Stimulated activated memory B cell treated with anti-CD40 and anti-IgM and Interleukin-4, amounts not matched to agents 10 μg/mL and 1 μg/mL and 100 μg/mL, for 72 hours (primary cell): ENCODE data around the gene CLIP2.
"Not testable (repeated sequence)": the region's sequence is repeated elsewhere in the genome, so short reads cannot be mapped to it uniquely, and the experiment has no call there.

Source experiments
- ATAC-seq: fragments of 150-1000 bp; cut with Tn5 transposase; 2 replicates; pipeline ENCODE4 v1.10.0; 2021
- H3K27ac Mint-ChIP-seq: one replicate; pipeline ENCODE4 v1.8.0; 2022; ENCODE audit warnings: mild to moderate bottlenecking, mixed read lengths
- H3K27me3 Mint-ChIP-seq: one replicate; pipeline ENCODE4 v1.8.0; 2022; ENCODE audit warnings: mixed read lengths
- H3K36me3 Mint-ChIP-seq: one replicate; pipeline ENCODE4 v1.8.0; 2022; ENCODE audit warnings: mixed read lengths
- H3K4me1 Mint-ChIP-seq: one replicate; pipeline ENCODE4 v1.8.0; 2022; ENCODE audit warnings: mixed read lengths
- H3K4me3 Mint-ChIP-seq: one replicate; pipeline ENCODE4 v1.8.0; 2022; ENCODE audit warnings: mild to moderate bottlenecking, moderate library complexity, mixed read lengths
- H3K9me3 Mint-ChIP-seq: one replicate; pipeline ENCODE4 v1.8.0; 2022; ENCODE audit warnings: mixed read lengths

CLIP2 gene

DNA sequence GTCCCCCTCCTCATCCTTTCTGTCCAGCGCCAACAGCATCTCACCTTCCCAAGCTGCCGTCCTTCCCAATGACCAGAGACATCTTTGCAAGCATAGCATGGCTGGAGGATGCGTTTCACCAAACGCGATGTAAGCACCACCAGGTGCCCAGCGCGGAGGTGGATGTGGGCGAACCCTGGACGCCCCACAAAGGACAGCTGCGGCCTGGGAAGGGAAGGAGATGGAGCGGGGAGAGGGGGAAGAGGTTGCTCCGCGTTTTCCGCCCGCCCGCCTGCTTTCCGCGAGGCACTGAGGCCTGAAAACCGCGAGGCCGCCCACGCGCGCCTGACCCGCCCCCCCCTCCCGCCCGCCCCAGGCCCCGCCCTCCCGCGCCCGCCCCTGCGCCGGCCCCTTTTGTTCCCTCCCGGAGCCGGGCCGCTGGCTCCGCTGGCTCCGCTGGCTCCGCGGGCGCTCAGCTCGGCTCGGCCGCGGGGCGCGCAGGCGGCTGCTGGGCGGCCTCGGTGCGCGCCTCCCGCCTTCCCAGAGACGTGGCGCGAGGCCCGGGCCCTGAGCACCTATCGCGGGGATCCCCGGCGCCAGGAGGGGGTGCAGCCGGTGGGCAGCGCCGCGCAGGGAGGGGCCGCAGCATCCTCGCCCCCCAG is at the start of gene CLIP2:
Gene CLIP2, plus strand, starts transcription at position 390 of the 641 bp plus-strand sequence. CDS start 28,140 bp downstream, outside the sequence.
- Mint-ChIP-seq H3K4me1 (peaks cover 83% of the 10 kb centered on the region), H3K27me3 (no peaks in the 10 kb centered on the region), H3K36me3 (no peaks in the 10 kb centered on the region), H3K4me3 (peak within 1 kb of the TSS; percentile 95), H3K27ac (peak within 1 kb of the TSS; percentile 83), H3K9me3 (no peaks in the 10 kb centered on the region)
- ATAC-seq = peak; percentile 75

DNA sequence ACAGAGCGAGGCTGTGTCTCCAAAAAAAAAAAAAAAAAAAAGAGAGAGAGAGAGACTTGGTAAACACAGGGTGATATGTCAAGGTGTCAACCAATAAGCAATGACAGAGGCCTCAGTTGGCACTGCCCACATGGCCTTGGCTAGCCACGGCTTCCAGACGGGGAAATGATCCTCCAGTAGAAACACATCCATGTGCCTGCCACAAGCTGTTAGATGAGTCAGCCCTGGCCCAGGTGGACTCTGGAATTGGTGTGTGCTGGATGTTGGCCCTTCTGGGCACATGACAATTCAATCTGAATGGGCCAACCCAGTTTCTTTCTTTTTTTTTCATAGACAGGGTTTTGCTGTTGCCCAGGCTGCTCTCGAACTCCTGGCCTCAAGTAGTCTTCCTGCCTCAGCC is 48.7 kb upstream of the CLIP2 start:
- H3K4me1 Mint-ChIP-seq = peaks cover 37% of the 10 kb centered on the region

DNA sequence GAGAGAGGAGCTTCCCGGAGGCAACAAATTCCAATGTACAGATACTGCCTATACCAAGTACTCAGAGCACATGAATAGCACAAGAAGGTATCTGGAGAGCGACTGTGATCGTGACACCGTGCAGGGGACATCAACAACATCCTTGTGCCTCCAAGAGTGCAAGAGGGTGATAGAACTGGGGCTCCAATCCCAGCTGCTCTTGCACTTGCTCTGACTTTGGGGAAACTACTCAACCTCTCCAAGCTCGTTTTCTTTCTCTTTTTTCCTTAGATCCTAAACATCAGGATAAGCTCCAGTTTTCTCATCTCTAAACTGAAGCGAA is 47.1 kb upstream of the CLIP2 start:
- no peaks in the 10 kb centered on the region for H3K9me3 Mint-ChIP-seq
- H3K4me1 Mint-ChIP-seq = peaks cover 36% of the 10 kb centered on the region
- no peaks in the 10 kb centered on the region for H3K27me3 Mint-ChIP-seq
- peak overlapping the region; percentile 78 for H3K4me3 Mint-ChIP-seq
- H3K27ac Mint-ChIP-seq = peak overlapping the region; percentile 78
- peaks cover 57% of the 10 kb centered on the region for H3K36me3 Mint-ChIP-seq
- ATAC-seq = peak; percentile 59

More for the DNA sequence above, 48.7 kb upstream of the CLIP2 start:
- Mint-ChIP-seq H3K9me3 (no peaks in the 10 kb centered on the region), H3K4me3 (no peak overlapping the region), H3K27me3 (no peaks in the 10 kb centered on the region), H3K36me3 (peaks cover 61% of the 10 kb centered on the region), H3K27ac (no peak overlapping the region)
- ATAC-seq = no peak

DNA sequence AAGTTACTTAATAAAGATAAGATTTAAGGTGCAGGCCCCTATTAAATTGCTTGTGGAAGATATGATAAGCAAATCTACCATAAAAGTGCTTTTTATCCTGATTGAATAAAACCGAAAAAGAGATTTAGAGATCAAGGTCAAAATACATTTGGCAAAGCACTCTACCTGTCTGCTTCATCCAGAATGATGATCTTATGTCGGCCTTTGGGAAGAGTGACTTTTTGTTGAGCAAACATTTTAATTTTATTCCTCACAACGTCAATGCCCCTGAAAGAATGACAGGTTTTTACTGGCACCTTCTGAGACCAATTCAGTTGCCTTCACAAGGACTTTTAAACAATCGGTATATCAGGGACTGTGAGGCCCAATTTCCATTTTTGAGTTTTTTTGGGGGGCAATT is 42.7 kb upstream of the CLIP2 start:
- H3K9me3 Mint-ChIP-seq = no peaks in the 10 kb centered on the region
- H3K4me1 Mint-ChIP-seq = peaks cover 32% of the 10 kb centered on the region
- no peak for ATAC-seq
- H3K27ac Mint-ChIP-seq = no peak overlapping the region
- H3K36me3 Mint-ChIP-seq = peaks cover 53% of the 10 kb centered on the region
- H3K27me3 Mint-ChIP-seq = no peaks in the 10 kb centered on the region
- no peak overlapping the region for H3K4me3 Mint-ChIP-seq

DNA sequence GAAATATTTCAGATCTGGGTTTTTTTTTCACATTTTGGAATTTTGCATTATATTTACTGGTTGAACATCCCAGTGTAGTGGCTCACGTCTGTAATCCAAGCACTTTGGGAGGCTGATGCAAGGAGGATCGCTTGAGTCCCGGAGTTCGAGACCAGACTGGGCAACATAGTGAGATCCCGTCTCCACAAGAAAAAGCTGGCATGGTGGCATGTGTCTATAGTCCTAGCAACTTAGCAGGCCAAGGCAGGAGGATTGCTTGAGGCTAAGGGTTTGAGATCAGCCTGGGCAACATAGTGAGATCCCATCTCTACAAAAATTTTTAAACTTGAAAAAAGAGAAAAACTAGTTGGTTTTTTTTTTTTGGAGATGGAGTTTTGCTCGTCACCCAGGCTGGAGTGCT is 41.1 kb upstream of the CLIP2 start:
- Mint-ChIP-seq H3K27ac (no peak overlapping the region), H3K9me3 (no peaks in the 10 kb centered on the region), H3K27me3 (no peaks in the 10 kb centered on the region), H3K4me3 (no peak overlapping the region), H3K36me3 (peaks cover 46% of the 10 kb centered on the region), H3K4me1 (peaks cover 24% of the 10 kb centered on the region)
- ATAC-seq = no peak

DNA sequence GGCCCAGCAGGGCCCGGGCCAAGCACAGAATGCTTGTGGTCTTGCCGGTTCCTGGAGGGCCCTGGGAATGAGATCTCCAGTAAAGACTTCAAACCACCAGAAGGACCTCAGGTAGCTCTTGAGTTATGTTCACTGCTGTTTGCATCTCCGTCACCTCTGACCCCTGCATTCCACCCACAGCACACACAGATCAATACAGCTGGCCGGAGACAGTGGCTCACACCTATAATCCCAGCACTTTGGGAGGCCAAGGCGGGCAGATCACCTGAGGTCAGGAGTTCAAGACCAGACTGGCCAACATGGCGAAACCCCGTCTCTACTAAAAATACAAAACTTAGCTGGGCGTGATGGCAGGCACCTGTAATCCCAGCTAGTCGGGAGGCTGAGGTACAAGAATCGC is 40.1 kb upstream of the CLIP2 start:
- Mint-ChIP-seq H3K4me1 (peaks cover 22% of the 10 kb centered on the region), H3K36me3 (peaks cover 40% of the 10 kb centered on the region)
- not testable (repeated sequence) for H3K9me3 Mint-ChIP-seq, ATAC-seq, H3K27ac Mint-ChIP-seq, H3K4me3 Mint-ChIP-seq, H3K27me3 Mint-ChIP-seq

DNA sequence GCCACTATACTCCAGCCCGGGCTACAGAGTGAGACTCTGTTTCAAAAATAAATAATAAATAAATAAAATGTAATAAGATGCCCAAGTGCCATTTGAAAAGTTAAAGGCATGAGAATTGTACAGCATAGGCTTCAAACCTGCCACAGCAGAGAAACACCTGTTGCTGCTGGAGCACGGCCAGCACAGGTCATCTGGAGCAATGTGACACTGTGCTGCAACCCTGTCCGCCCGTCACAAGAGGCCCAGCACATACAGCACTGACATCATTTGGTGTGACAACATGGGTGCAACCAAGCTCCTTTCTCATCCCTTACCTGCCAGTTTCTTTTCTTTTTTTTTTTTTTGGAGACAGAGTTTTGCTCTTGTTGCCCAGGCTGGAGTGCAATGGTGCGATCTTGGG is 36.3 kb upstream of the CLIP2 start:
- no peak for ATAC-seq
- no peaks in the 10 kb centered on the region for H3K9me3 Mint-ChIP-seq
- no peaks in the 10 kb centered on the region for H3K27me3 Mint-ChIP-seq
- peak overlapping the region; percentile 85 for H3K4me3 Mint-ChIP-seq
- H3K27ac Mint-ChIP-seq = no peak overlapping the region
- peaks cover 31% of the 10 kb centered on the region for H3K36me3 Mint-ChIP-seq
- H3K4me1 Mint-ChIP-seq = peaks cover 39% of the 10 kb centered on the region

DNA sequence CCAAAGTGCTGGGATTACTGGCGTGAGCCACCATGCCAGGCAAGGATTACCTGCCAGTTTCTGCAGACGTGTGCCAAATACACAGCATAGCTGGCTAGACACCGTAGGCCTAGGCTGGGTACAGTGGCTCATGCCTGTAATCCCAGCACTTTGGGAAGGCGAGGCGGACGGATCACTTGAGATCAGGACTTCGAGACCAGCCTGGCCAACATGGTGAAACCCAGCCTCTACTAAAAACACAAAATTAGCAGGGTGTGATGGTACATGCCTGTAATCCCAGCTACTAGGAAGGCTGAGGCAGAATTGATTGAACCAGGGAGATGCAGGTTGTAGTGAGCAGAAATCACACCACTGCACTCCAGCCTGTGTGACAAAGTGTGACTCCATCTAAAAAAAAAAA is 35.9 kb upstream of the CLIP2 start:
- Mint-ChIP-seq H3K9me3 (no peaks in the 10 kb centered on the region), H3K27me3 (no peaks in the 10 kb centered on the region), H3K27ac (no peak overlapping the region), H3K4me3 (peak overlapping the region; percentile 85), H3K4me1 (peaks cover 39% of the 10 kb centered on the region), H3K36me3 (peaks cover 27% of the 10 kb centered on the region)
- ATAC-seq = no peak

DNA sequence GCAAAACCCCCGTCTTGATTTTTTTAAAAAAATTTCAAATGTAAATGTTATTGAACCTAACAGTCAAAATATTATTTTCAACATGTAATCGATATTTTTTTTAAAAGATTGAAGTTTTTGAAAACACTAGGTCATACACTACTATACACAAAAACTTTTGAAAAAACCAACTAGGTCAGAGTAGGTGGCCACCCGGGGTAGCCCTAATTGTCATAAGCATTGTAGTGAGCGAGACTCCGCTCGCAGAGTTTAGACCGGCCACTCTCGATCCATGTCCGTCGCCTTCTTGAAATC is 35.4 kb upstream of the CLIP2 start:
- Mint-ChIP-seq H3K4me3 (peak overlapping the region; percentile 85), H3K4me1 (peaks cover 39% of the 10 kb centered on the region), H3K27me3 (no peaks in the 10 kb centered on the region), H3K9me3 (no peaks in the 10 kb centered on the region), H3K36me3 (peaks cover 26% of the 10 kb centered on the region), H3K27ac (peak overlapping the region; percentile 83)
- peak; percentile 38 for ATAC-seq

DNA sequence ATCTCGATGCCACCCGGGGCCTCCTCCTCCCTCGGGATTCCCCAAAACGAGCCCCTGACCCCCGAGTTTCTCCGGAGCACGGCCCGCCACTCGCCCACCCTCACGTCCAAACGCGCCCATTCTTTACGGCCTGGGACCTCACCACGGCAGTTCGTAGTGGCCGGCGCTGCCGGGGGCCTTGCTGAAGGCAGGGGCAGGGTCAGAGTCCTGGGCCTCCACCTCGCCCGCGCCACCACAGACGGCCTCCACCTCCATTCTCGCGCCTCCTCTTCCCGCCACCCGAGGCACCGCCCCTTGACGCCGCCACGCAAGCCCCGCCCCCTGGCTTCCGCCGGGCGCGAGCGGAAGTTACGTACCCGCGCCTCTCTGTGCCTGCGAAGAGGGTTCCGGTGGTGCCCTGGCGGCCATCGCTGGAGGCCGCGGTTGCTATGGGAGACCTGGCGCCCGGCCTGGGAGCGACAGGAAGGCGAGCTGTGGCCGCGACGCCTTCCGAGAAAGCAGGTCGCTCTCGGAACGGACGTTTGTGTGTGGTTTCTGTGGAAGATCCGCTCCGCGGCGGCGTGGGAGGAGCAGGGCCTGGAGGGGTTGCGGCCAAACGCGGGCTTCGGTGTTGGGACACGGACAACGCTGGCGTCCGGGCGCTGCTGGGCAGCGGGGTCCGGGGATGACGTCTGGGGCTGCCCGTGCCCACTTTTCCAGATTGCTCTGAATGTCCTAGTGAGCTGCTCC is 34.9 kb upstream of the CLIP2 start, which contains the start of gene RFC2:
Gene RFC2, minus strand, starts transcription at position 271 of the 729 bp plus-strand sequence. Its CDS starts 16 bp downstream, at position 255.
- no peaks in the 10 kb centered on the region for H3K27me3 Mint-ChIP-seq
- H3K36me3 Mint-ChIP-seq = peaks cover 26% of the 10 kb centered on the region
- no peaks in the 10 kb centered on the region for H3K9me3 Mint-ChIP-seq
- H3K4me1 Mint-ChIP-seq = peaks cover 39% of the 10 kb centered on the region
- peak within 1 kb of the TSS; percentile 83 for H3K27ac Mint-ChIP-seq
- peak; percentile 99 for ATAC-seq
- peak within 1 kb of the TSS; percentile 85 for H3K4me3 Mint-ChIP-seq

DNA sequence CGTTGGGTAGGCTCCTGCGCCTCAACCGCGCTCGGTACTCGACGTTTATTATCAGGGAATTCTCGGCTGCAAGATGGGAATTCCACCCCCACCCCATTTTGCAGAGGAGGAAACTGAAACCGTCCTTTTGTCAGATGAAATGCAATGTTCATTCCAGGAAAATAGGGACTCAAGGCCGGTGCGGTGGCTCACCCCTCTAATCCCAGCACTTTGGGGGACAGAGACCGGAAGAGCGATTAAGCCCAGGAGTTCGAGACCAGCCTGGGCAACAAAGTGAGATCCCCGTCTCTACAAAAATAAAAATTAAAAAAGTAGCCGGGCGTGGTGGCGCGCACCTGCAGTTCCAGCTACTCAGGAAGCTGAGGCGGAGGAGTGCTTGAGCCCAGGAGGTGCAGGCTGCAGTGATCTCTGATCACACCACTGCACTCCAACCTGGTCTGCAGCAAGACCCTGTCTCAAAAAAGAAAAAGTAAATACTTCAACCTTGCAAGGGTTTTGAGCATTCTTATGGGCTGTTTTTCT is 34.3 kb upstream of the CLIP2 start:
- no peaks in the 10 kb centered on the region for H3K27me3 Mint-ChIP-seq
- H3K9me3 Mint-ChIP-seq = no peaks in the 10 kb centered on the region
- peak overlapping the region; percentile 85 for H3K4me3 Mint-ChIP-seq
- H3K27ac Mint-ChIP-seq = peak overlapping the region; percentile 83
- ATAC-seq = no peak
- H3K4me1 Mint-ChIP-seq = peaks cover 39% of the 10 kb centered on the region
- peaks cover 19% of the 10 kb centered on the region for H3K36me3 Mint-ChIP-seq

DNA sequence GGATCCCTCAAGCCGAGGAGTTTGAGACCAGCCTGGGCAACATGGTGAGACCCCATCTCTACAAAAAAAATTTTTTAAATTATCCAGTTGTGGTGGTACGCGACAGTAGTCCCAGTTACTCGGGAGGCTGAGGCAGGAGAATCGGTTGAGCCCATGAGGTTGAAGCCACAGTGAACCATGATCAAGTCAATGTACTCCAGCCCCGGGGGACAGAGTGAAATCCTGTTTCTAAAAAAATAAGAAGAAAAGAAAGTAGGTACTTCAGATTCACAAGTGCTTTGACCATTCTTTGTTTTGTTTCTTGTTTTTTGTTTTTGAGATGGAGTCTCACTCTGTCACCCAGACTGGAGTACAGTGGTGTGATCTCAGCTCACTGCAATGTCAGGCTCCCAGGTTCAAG is 33.7 kb upstream of the CLIP2 start:
- Mint-ChIP-seq H3K27ac (peak overlapping the region; percentile 83), H3K4me3 (peak overlapping the region; percentile 85), H3K4me1 (peaks cover 36% of the 10 kb centered on the region), H3K36me3 (peaks cover 14% of the 10 kb centered on the region)
- ATAC-seq, H3K9me3 Mint-ChIP-seq, H3K27me3 Mint-ChIP-seq: not testable (repeated sequence)

DNA sequence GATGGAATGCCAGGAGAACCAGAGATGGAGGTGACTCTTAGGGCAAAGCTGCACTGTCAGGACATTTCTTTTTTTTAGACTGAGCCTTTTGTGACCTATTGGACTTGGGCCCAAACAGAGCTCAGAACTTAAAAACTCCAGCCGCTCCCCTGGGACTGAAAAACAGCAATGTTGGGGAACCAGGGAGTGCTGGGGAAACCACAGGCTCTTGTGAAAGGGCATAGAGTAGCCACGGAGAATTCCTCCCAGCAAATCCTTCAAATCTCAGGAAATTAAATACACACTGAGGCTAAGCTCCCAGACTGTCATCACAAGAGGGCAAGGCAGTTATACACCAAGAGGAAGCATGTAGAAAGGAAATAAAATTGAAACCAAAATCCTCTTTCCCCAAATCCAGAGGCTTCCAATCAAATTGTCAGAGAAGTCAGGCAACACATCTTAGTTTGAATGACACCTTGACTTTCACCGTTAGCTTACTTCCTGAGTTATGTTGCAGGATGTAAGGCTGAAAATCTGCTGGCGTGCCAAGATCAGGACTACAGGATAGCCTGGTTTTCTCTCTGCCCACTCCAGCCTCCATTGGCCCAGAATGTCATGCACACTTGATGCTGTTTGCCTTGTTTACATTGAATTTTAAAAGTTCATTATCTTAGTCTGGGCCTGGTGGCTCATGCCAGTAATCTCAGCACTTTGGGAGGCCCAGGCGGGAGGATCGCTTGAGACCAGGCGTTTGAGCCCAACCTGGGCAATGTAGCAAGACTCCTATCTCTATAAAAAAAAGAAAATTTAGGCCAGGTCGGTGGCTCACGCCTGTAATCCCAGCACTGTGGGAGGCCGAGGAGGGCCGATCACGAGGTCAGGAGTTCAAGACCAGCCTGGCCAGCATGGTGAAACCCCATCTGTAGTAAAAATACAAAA is 32.5 kb upstream of the CLIP2 start:
- Mint-ChIP-seq H3K36me3 (peaks cover 6% of the 10 kb centered on the region), H3K27ac (peak overlapping the region; percentile 83), H3K4me1 (peaks cover 28% of the 10 kb centered on the region), H3K9me3 (no peaks in the 10 kb centered on the region), H3K4me3 (peak overlapping the region; percentile 37), H3K27me3 (no peaks in the 10 kb centered on the region)
- no peak for ATAC-seq

DNA sequence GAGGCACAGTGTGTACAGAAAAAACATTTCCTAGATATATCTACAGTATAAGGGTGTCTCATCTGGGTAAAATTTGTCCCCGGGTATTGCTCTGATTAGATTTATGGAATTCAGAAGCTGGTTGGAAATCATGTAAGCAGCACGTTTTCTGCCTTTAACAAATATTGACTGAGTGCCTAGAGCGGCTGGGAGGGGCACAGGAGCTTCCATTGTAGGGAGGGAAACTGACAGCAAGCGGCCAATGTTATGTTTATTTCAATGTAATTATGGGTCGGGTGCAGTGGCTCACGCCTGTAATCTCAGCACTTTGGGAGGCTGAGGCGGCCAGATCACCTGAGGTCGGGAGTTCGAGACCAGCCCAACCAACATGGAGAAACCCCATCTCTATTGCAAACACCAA is 30.6 kb upstream of the CLIP2 start:
- peaks cover 20% of the 10 kb centered on the region for H3K4me1 Mint-ChIP-seq
- ATAC-seq = no peak
- no peak overlapping the region for H3K27ac Mint-ChIP-seq
- H3K36me3 Mint-ChIP-seq = no peaks in the 10 kb centered on the region
- H3K27me3 Mint-ChIP-seq = no peaks in the 10 kb centered on the region
- no peak overlapping the region for H3K4me3 Mint-ChIP-seq
- H3K9me3 Mint-ChIP-seq = no peaks in the 10 kb centered on the region

DNA sequence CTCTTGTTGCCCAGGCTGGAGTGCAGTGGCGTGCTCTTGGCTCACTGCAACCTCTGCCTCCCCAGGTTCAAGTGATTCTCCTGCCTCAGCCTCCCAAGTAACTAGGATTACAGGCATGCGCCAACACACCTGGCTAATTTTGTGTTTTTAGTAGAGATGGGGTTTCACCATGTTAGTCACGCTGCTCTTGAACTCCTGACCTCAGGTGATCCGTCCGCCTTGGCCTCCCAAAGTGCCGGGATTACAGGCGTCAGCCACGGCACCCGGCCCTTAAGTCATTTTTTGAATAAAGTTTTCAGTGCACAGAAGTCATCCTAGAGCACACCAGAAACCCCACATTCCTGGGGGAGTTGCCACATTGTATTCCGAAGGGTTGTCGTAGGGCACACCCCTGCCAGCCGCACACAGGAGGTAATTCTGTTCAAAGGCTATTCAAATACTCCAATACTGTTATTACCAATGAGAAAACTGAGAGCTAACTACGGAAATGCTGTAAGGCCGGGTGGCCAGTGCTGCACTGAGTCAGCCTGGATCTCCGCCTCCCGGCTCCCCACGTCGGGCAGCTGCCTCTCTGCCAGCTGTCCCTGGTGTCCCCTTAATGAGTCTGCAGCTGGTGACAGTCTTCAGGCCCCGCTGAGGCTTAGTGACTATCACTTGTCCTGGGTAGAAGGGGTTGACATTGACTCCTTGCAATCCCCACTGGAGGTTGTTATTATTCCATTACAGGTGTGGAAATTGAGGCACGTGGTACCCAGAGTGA is 26.4 kb upstream of the CLIP2 start:
- Mint-ChIP-seq H3K27ac (peak overlapping the region; percentile 42), H3K4me3 (no peak overlapping the region), H3K27me3 (no peaks in the 10 kb centered on the region), H3K4me1 (peaks cover 28% of the 10 kb centered on the region), H3K36me3 (no peaks in the 10 kb centered on the region), H3K9me3 (no peaks in the 10 kb centered on the region)
- ATAC-seq = no peak
